ENCODE results near the gene CDK18. TPM values are rescaled to one million over a fixed set of nuclear protein-coding genes. Genes with fewer than 3 reads are reported as not detected.

CDK18 gene
- total and polyA plus RNA-seq, 4 donors: 14.8 to 80.7 (median 33.1) TPM

DNA sequence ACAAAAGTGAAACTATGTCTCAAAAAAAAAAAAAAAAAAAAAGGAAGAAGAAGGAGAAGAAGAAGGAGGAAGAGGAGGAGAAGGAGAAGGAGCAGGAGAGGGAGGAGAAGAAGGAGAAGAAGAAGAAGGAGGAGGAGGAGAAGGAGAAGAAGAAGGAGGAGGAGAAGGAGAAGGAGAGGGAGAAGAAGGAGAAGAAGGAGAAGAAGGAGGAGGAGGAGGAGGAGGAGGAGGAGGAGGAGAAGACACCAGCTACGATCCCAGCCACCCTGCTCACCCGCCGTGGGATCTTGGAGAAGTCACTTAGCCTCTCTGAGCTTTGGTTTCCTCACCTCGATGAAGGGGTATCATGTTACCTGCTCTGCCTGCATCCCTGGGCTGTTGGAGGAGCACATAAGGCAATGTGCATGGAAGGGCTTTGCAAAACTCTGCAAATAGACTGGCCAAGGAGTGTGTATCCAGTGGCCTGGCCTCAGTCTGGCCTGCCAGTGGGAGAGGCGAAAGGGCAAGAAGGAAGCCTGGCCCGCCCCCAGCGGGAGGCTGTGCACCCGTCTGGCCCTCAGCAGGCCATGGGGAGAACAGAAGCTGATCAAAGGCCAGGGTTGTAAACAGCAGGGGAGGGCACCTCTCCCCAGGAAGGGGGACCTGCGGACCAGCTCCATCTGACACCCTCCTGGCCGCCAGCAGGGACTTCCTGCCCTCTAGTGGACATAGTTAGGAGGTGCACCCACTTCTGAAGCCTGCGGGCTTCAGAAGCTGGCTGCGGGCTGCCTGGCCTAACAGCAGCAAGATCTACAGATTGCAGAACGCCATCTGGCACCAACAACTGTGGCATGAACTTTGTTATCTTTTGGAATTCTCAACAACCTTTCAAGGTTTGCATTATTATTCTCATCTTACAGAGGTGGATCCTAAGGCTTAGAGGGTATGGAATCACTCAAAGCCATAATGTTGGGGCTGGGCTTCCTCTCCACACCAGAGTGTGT lies 19.2 kb upstream of the CDK18 start:
- Histone ChIP-seq H3K4me3 (ENCODE audit: low read length in 2 of 2) (no peak overlapping the region), H3K4me1 (ENCODE audit: control insufficient read depth in 1 of 2, insufficient read depth in 2 of 2, low read length in 2 of 2) (no peaks in the 10 kb centered on the region), H3K9me3 (ENCODE audit: control insufficient read depth, low read length) (no peaks in the 10 kb centered on the region), H3K36me3 (ENCODE audit: control insufficient read depth in 1 of 2, insufficient read depth in 2 of 2, low read length in 1 of 2) (no peaks in the 10 kb centered on the region), H3K27me3 (ENCODE audit: control insufficient read depth in 1 of 2, insufficient read depth in 2 of 2, low read length in 1 of 2) (peaks cover 0 to 2% of the 10 kb centered on the region in 2 donors), H3K27ac (ENCODE audit: low read depth in 1 of 2, low read length in 2 of 2) (no peak overlapping the region)
- intact Hi-C loops (cut with DNase I): loop anchor here (1.0 to 5.0 kb wide), 6 partner anchors 48 to 150 kb away; no protein-coding TSS in a partner anchor
- WGBS, 2 donors: 38% methylated on average over 13 of the region's 13 CpGs
- ATAC-seq (ENCODE audit: low FRiP score): peak; percentile 87
- peak; percentile 66 to 82 for DNase-seq

DNA sequence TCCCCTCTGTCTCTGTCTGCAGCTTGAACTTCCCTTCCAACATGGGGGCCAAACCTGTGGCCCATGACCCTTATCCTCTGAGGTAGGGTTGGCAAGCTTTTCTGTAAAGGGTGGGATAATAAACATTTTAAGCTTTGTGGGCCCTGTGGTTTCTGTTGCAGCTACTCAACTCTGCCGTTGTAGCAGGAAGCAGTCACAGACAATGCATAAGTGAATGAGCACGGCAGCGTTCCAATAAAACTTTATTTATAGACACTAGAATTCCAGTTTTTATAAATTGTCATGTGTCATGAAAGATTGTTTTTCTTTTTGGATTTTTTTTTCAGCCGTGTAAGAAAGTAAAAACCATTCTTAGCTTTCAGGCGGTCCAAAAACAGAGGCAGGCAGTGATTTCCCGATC lies 18.2 kb upstream of the CDK18 start:
- Histone ChIP-seq H3K27ac (ENCODE audit: low read depth in 1 of 2, low read length in 2 of 2) (no peak overlapping the region), H3K36me3 (ENCODE audit: control insufficient read depth in 1 of 2, insufficient read depth in 2 of 2, low read length in 1 of 2) (no peaks in the 10 kb centered on the region), H3K9me3 (ENCODE audit: control insufficient read depth, low read length) (no peaks in the 10 kb centered on the region), H3K4me1 (ENCODE audit: control insufficient read depth in 1 of 2, insufficient read depth in 2 of 2, low read length in 2 of 2) (no peaks in the 10 kb centered on the region), H3K27me3 (ENCODE audit: control insufficient read depth in 1 of 2, insufficient read depth in 2 of 2, low read length in 1 of 2) (peaks cover 0 to 2% of the 10 kb centered on the region in 2 donors), H3K4me3 (ENCODE audit: low read length in 2 of 2) (no peak overlapping the region)
- 90 to 91% methylated on average over 6 of the region's 6 CpGs for WGBS, 2 donors
- intact Hi-C loops (cut with DNase I): loop anchor here (5.0 kb wide), 2 partner anchors 89 to 149 kb away; no protein-coding TSS in a partner anchor
- no peak for DNase-seq
- ATAC-seq (ENCODE audit: low FRiP score): no peak

GRCh38 chr1:205488074-205488723 lies 16.3 kb upstream of the CDK18 start:
- H3K27me3 ChIP-seq (ENCODE audit: control insufficient read depth in 1 of 2, insufficient read depth in 2 of 2, low read length in 1 of 2): peaks cover 0 to 2% of the 10 kb centered on the region in 2 donors
- no peaks in the 10 kb centered on the region for H3K9me3 ChIP-seq (ENCODE audit: control insufficient read depth, low read length)
- no peak overlapping the region for H3K4me3 ChIP-seq (ENCODE audit: low read length in 2 of 2)
- DNase-seq (no peak), ATAC-seq (ENCODE audit: low FRiP score) (peak; percentile 57)
- 36 to 38% methylated on average over 9 of the region's 9 CpGs for WGBS, 2 donors
- H3K4me1 ChIP-seq (ENCODE audit: control insufficient read depth in 1 of 2, insufficient read depth in 2 of 2, low read length in 2 of 2): no peaks in the 10 kb centered on the region
- H3K36me3 ChIP-seq (ENCODE audit: control insufficient read depth in 1 of 2, insufficient read depth in 2 of 2, low read length in 1 of 2): no peaks in the 10 kb centered on the region
- no peak overlapping the region for H3K27ac ChIP-seq (ENCODE audit: low read depth in 1 of 2, low read length in 2 of 2)
- intact Hi-C loops (cut with DNase I): loop anchor here (1.0 to 5.0 kb wide), 4 partner anchors 36 to 151 kb away; no protein-coding TSS in a partner anchor

DNA sequence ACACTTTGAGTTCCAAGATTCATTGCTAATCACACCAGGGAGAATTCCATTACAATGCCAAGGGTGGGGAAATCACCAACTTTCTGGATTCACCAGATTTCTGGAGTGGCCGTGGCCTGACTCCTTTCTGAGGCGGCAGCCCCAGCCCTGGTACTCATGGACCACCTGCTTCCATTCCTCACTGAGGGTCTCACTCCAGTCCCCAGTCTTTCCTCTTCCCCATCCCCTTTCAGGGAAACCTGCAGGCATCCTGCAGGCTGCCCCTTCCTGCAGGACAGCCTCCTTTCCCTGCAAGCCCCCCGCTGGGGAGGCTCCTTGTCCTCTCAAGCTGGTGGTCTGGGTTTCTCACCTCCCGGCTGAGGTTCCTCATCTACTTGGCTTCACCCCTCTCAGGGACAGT lies 12.7 kb upstream of the CDK18 start:
- Histone ChIP-seq H3K36me3 (ENCODE audit: control insufficient read depth in 1 of 2, insufficient read depth in 2 of 2, low read length in 1 of 2) (no peaks in the 10 kb centered on the region), H3K27me3 (ENCODE audit: control insufficient read depth in 1 of 2, insufficient read depth in 2 of 2, low read length in 1 of 2) (no peaks in the 10 kb centered on the region), H3K27ac (ENCODE audit: low read depth in 1 of 2, low read length in 2 of 2) (no peak overlapping the region), H3K4me1 (ENCODE audit: control insufficient read depth in 1 of 2, insufficient read depth in 2 of 2, low read length in 2 of 2) (no peaks in the 10 kb centered on the region), H3K9me3 (ENCODE audit: control insufficient read depth, low read length) (no peaks in the 10 kb centered on the region), H3K4me3 (ENCODE audit: low read length in 2 of 2) (no peak overlapping the region)
- WGBS, 2 donors: 57 to 62% methylated on average over 3 to 4 of the region's 4 CpGs
- DNase-seq (no peak), ATAC-seq (ENCODE audit: low FRiP score) (no peak)
- intact Hi-C loops (cut with DNase I): no loop called here

DNA sequence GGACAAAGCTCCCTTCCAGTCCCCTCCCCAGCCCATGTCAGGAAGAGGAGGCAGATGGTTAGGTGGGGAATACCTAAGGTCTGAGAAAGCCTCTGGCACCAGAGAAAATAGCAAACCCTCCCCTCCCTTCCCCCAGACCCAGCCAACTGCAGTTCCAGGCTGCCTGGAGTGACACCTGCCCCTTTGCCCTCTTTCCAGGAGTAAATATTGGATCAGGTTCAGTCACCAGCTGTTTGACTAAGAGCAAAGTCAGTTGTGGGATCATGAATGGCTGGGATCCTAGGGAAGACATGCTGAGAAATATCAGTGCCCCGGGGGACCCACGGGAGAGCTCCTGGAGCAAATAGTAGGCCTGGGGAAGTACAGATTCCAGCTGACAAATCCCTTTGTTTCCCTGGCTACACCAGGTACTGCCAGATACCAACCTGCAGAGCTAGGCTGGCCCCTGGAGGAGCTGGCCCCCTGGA lies 12.2 kb upstream of the CDK18 start:
- Histone ChIP-seq H3K36me3 (ENCODE audit: control insufficient read depth in 1 of 2, insufficient read depth in 2 of 2, low read length in 1 of 2) (no peaks in the 10 kb centered on the region), H3K27me3 (ENCODE audit: control insufficient read depth in 1 of 2, insufficient read depth in 2 of 2, low read length in 1 of 2) (no peaks in the 10 kb centered on the region), H3K4me3 (ENCODE audit: low read length in 2 of 2) (no peak overlapping the region), H3K27ac (ENCODE audit: low read depth in 1 of 2, low read length in 2 of 2) (no peak overlapping the region), H3K9me3 (ENCODE audit: control insufficient read depth, low read length) (no peaks in the 10 kb centered on the region), H3K4me1 (ENCODE audit: control insufficient read depth in 1 of 2, insufficient read depth in 2 of 2, low read length in 2 of 2) (no peaks in the 10 kb centered on the region)
- no peak for DNase-seq
- 74 to 77% methylated on average over 2 of the region's 2 CpGs for WGBS, 2 donors
- ATAC-seq (ENCODE audit: low FRiP score): no peak
- intact Hi-C loops (cut with DNase I): no loop called here

DNA sequence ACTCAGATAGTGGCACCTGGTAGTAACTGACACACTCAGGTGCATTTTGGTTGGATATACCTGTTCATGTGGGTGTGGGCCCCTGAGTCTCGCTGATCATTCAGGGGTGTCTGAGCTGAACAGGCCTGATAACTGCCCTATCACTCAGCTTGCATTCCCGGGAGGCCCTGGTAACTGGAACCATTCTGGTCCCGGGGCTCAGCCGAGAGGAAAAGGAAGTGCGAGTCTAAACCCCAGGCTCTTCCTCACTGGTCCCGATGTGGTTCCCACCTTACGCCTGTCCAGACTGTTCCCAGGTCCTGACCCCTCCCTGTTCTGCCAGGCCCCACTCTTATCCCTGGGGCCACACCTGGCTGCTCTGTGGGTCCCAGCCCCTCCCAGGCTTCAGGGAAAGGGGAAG lies 11.7 kb upstream of the CDK18 start:
- no peaks in the 10 kb centered on the region for H3K27me3 ChIP-seq (ENCODE audit: control insufficient read depth in 1 of 2, insufficient read depth in 2 of 2, low read length in 1 of 2)
- H3K36me3 ChIP-seq (ENCODE audit: control insufficient read depth in 1 of 2, insufficient read depth in 2 of 2, low read length in 1 of 2): no peaks in the 10 kb centered on the region
- WGBS, 2 donors: 69 to 81% methylated on average over 7 of the region's 7 CpGs
- H3K9me3 ChIP-seq (ENCODE audit: control insufficient read depth, low read length): no peaks in the 10 kb centered on the region
- H3K4me1 ChIP-seq (ENCODE audit: control insufficient read depth in 1 of 2, insufficient read depth in 2 of 2, low read length in 2 of 2): no peaks in the 10 kb centered on the region
- H3K4me3 ChIP-seq (ENCODE audit: low read length in 2 of 2): no peak overlapping the region
- ATAC-seq (ENCODE audit: low FRiP score) (no peak), DNase-seq (no peak)
- intact Hi-C loops (cut with DNase I): no loop called here
- no peak overlapping the region for H3K27ac ChIP-seq (ENCODE audit: low read depth in 1 of 2, low read length in 2 of 2)

- intact Hi-C loops (cut with DNase I): no loop called here
- 30 to 31% methylated on average over 11 of the region's 11 CpGs for WGBS, 2 donors
- no peak overlapping the region for H3K4me3 ChIP-seq (ENCODE audit: low read length in 2 of 2)
- H3K4me1 ChIP-seq (ENCODE audit: control insufficient read depth in 1 of 2, insufficient read depth in 2 of 2, low read length in 2 of 2): no peaks in the 10 kb centered on the region
- H3K27me3 ChIP-seq (ENCODE audit: control insufficient read depth in 1 of 2, insufficient read depth in 2 of 2, low read length in 1 of 2): no peaks in the 10 kb centered on the region
- ATAC-seq (ENCODE audit: low FRiP score): peak; percentile 71
- no peaks in the 10 kb centered on the region for H3K36me3 ChIP-seq (ENCODE audit: control insufficient read depth in 1 of 2, insufficient read depth in 2 of 2, low read length in 1 of 2)
- H3K9me3 ChIP-seq (ENCODE audit: control insufficient read depth, low read length): no peaks in the 10 kb centered on the region
- peak; percentile 78 to 83 for DNase-seq
- no peak overlapping the region for H3K27ac ChIP-seq (ENCODE audit: low read depth in 1 of 2, low read length in 2 of 2)
Measured at GRCh38 chr1:205493241-205494085, 11.0 kb upstream of the CDK18 start.

GRCh38 chr1:205494115-205494514 lies 10.4 kb upstream of the CDK18 start:
- Histone ChIP-seq H3K36me3 (ENCODE audit: control insufficient read depth in 1 of 2, insufficient read depth in 2 of 2, low read length in 1 of 2) (no peaks in the 10 kb centered on the region), H3K27me3 (ENCODE audit: control insufficient read depth in 1 of 2, insufficient read depth in 2 of 2, low read length in 1 of 2) (no peaks in the 10 kb centered on the region), H3K4me3 (ENCODE audit: low read length in 2 of 2) (no peak overlapping the region), H3K27ac (ENCODE audit: low read depth in 1 of 2, low read length in 2 of 2) (no peak overlapping the region), H3K4me1 (ENCODE audit: control insufficient read depth in 1 of 2, insufficient read depth in 2 of 2, low read length in 2 of 2) (no peaks in the 10 kb centered on the region), H3K9me3 (ENCODE audit: control insufficient read depth, low read length) (no peaks in the 10 kb centered on the region)
- 87 to 93% methylated on average over 4 of the region's 4 CpGs for WGBS, 2 donors
- DNase-seq (no peak), ATAC-seq (ENCODE audit: low FRiP score) (no peak)
- intact Hi-C loops (cut with DNase I): no loop called here
